K562 (cell line): ENCODE measurements around the gene RCE1. TPM values are rescaled to one million over a fixed set of nuclear protein-coding genes. Genes with fewer than 3 reads are reported as not detected.

Experiments
- GABPB1 ChIP-seq: sonication (generic); formaldehyde crosslinking; IDR thresholded peaks from 2 replicates; pipeline ENCODE4 v1.8.0; 2022; ENCODE audit warnings: mild to moderate bottlenecking, missing genetic modification reagents
- PHB2 ChIP-seq: fragments of 450-650 bp; IDR thresholded peaks from 2 replicates; pipeline ENCODE4 v1.6.1; 2017; ENCODE audit warnings: low read depth
- RBFOX2 ChIP-seq: fragments of 200-400 bp; formaldehyde crosslinking; IDR thresholded peaks from 2 replicates; pipeline ENCODE4 v1.6.1; 2017; ENCODE audit warnings: low read depth, mild to moderate bottlenecking, low read length, moderate library complexity
- TEAD2 ChIP-seq: fragments of 450-650 bp; IDR thresholded peaks from 2 replicates; pipeline ENCODE4 v1.6.1; 2016; ENCODE audit warnings: missing genetic modification characterization, control low read depth, missing compliant biosample characterization
- ZNF133 ChIP-seq: fragments of 250-450 bp; sonication (Bioruptor Pico); IDR thresholded peaks from 2 replicates; pipeline ENCODE4 v1.4.0; 2020; ENCODE audit warnings: mild to moderate bottlenecking
- polyA plus RNA-seq, 8 experiments: library from polyadenylated mRNA; depleted of rRNA in 4 of 8; stranded (reverse) in 5 of 8; unstranded in 3 of 8; fragments of >200 nt; fragmentation: Nextera tagmentation in 2 of 8; fragmentation: Illumina TruSeq in 1 of 8; extraction: Ambion mirVana in 2 of 8; extraction: Trizol in 1 of 8; gene quantifications; 2 replicates each; pipeline versions ENCODE4 v1.2.1 to v1.2.3, GENCODE V29; 2011 to 2014; ENCODE audit warnings: inconsistent platforms in 1 of 8, missing spikeins in 1 of 8
- total RNA-seq, 7 experiments: library from RNA; depleted of rRNA in 6 of 7; stranded (reverse); fragments of >200 nt in 6 of 7; fragmentation: Illumina TruSeq in 2 of 7; extraction: Trizol in 2 of 7; gene quantifications; 2 replicates each; pipeline versions ENCODE4 v1.2.1 to v1.2.3, GENCODE V29; 2011 to 2021; ENCODE audit warnings: low replicate concordance in 1 of 7
- TF ChIP-seq, protein P1 (sequence below), 2 experiments: fragments of 450-650 bp; IDR thresholded peaks; 2 replicates each; pipeline ENCODE4 v1.6.1; 2016; ENCODE audit warnings: mild to moderate bottlenecking in 2 of 2, borderline replicate concordance in 1 of 2, low read depth in 1 of 2, moderate library complexity in 1 of 2
- TF ChIP-seq, protein P2 (sequence below): fragments of 250-450 bp; sonication (Bioruptor Pico); IDR thresholded peaks from 2 replicates; pipeline ENCODE4 v1.8.0; 2022; ENCODE audit warnings: moderate library complexity, mild to moderate bottlenecking, inconsistent platforms
- TF ChIP-seq, protein P3 (sequence below): fragments of 250-450 bp; sonication (Bioruptor Pico); IDR thresholded peaks from 2 replicates; pipeline ENCODE4 v1.6.1; 2021; ENCODE audit warnings: mild to moderate bottlenecking

Gene RCE1
- total and polyA plus RNA-seq, 9 of the 15 experiments (the other 6 are each of a cell fraction or from before 2014, with no cell fraction given), result 0.75 to 41.5 (median 15.1) TPM

DNA sequence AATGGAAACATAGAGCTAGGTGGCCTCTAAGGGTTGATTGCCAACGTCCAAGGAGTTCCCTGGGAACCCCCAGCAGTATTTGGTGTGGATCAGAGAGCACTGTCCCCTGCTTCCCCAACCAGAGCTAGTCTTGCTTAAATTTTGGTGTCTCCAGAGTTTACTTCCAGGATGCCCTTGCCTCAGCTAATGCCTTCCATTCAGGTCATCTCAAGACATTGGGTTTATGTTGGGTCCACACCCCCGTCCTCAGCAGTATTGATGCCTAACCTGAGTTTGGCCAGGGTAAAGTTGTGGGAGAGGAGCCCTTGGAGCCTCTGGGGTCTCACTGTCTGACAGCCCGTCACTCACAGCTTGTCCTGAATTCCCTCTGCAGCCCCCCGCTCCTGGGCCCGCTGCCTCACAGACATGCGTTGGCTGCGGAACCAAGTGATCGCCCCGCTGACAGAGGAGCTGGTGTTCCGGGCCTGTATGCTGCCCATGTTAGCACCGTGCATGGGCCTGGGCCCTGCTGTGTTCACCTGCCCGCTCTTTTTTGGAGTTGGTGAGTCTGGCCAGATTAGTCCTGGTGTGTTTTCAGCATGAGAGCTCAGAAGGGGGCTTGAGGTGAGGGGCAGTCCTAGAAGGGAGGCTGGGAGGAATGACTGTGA is 1.4 kb downstream of the RCE1 start (continued):
- TF ChIP-seq, protein P1, sequence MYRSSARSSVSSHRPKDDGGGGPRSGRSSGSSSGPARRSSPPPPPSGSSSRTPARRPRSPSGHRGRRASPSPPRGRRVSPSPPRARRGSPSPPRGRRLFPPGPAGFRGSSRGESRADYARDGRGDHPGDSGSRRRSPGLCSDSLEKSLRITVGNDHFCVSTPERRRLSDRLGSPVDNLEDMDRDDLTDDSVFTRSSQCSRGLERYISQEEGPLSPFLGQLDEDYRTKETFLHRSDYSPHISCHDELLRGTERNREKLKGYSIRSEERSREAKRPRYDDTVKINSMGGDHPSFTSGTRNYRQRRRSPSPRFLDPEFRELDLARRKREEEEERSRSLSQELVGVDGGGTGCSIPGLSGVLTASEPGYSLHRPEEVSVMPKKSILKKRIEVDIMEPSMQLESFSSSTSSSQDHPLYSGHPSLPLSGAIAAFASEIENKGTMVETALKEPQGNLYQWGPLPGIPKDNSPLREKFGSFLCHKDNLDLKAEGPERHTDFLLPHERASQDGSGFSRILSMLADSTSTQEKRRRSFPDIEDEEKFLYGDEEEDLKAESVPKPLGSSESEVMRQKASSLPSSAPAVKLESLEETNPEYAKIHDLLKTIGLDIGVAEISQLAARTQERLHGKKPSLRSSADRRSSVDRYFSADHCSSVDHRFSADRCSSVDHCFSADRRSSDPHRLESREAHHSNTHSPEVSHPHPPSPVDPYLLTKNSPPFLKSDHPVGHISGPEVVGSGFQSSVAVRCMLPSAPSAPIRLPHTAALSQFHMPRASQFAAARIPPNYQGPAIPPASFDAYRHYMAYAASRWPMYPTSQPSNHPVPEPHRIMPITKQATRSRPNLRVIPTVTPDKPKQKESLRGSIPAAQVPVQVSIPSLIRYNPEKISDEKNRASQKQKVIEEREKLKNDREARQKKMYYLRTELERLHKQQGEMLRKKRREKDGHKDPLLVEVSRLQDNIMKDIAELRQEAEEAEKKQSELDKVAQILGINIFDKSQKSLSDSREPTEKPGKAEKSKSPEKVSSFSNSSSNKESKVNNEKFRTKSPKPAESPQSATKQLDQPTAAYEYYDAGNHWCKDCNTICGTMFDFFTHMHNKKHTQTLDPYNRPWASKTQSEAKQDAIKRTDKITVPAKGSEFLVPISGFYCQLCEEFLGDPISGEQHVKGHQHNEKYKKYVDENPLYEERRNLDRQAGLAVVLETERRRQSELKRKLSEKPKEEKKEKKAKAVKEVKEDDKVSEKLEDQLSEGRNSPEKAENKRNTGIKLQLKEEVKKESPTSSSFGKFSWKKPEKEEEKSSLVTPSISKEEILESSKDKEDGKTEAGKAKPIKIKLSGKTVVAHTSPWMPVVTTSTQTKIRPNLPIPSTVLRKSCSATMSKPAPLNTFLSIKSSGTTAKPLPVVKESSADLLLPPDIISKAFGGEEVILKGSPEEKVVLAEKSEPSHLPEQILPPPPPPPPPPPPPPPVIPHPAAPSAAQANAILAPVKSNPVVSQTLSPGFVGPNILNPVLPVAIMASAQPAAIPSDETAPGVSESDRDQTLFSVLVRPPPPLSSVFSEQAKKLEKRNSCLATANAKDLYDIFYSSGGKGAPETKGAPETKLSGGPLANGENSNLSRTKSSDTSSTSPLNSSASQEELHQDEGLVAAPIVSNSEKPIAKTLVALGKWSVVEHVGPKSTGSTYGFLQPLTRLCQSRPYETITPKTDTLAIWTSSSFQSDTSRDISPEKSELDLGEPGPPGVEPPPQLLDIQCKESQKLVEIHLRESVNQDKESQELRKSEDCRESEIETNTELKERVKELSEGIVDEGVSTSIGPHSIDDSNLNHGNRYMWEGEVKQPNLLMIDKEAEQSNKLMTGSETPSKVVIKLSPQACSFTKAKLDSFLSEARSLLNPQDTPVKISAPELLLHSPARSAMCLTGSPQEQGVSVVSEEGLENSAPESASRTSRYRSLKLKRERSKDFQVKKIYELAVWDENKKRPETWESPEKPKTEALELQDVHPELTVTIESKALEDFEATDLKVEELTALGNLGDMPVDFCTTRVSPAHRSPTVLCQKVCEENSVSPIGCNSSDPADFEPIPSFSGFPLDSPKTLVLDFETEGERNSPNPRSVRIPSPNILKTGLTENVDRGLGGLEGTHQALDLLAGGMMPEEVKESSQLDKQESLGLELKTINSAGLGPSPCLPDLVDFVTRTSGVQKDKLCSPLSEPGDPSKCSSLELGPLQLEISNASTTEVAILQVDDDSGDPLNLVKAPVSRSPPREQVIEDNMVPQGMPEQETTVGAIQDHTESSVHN (IDR thresholded peaks at IDR 0.05; ENCODE audit: borderline replicate concordance in 1 of 2, low read depth in 1 of 2), result no peak
- TF ChIP-seq RBFOX2 (peak; percentile 56), GABPB1 (CRISPR knock-in tag) (no peak), TEAD2 (tag) (no peak), PHB2 (no peak), ZNF133 (CRISPR knock-in tag) (no peak)
- TF ChIP-seq, protein P2, sequence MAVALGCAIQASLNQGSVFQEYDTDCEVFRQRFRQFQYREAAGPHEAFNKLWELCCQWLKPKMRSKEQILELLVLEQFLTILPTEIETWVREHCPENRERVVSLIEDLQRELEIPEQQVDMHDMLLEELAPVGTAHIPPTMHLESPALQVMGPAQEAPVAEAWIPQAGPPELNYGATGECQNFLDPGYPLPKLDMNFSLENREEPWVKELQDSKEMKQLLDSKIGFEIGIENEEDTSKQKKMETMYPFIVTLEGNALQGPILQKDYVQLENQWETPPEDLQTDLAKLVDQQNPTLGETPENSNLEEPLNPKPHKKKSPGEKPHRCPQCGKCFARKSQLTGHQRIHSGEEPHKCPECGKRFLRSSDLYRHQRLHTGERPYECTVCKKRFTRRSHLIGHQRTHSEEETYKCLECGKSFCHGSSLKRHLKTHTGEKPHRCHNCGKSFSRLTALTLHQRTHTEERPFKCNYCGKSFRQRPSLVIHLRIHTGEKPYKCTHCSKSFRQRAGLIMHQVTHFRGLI, result no peak
- TF ChIP-seq, protein P3, sequence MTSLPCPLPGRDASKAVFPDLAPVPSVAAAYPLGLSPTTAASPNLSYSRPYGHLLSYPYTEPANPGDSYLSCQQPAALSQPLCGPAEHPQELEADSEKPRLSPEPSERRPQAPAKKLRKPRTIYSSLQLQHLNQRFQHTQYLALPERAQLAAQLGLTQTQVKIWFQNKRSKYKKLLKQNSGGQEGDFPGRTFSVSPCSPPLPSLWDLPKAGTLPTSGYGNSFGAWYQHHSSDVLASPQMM (CRISPR knock-in tag), result no peak
